ENCODE data around the gene FDXR.

FDXR gene

DNA sequence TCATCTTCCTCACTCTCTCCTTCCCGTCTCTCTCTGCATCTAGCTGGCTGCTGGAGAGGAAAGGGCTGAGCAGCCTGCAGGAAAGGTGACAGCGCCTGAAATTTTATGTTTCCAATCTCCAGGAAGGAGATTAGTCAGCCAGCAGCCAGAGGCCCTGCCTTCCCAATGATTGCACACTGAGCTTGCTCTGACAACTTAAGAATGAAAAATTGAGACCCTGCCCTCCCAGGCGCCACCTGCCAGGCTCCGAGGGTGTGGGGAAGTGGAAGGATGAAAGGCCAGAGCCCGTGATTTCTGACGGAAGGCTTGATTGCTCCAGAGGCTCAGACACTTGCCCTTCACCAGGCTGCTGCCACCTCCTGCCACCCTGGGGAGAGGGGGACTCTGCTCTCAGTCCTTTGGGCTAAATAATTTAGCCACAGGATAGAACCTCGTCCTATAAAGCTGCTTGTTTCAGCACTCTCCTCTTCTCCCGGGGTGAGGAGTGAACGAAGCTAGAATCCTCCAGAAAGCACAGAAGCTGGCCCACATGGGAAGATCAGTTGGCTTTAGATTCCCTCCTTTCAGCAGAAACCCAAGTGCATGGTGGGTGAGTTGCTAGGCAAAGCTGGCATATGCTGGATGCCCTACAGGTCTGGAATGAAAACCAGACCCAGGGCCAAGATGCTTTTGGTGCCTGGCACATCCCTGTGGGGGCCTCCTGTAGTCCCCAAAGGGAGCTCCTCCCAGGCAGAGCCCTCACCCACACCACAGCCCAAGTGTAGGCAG, 46.7 kb downstream of the FDXR start:
- H3K4me3 ChIP-seq = no peak overlapping the region
- no peak for TF ChIP-seq FOXP2 (optimal IDR thresholded peaks at IDR 0.05; ENCODE audit: control extremely low read depth, extremely low read length, insufficient read depth)
- no peak for TF ChIP-seq EZH2 (IDR thresholded peaks at IDR 0.05)
- TF ChIP-seq POLR2AphosphoS5 (IDR thresholded peaks at IDR 0.05; ENCODE audit: borderline replicate concordance, low read depth, low read length) = no peak
- no peaks in the 10 kb centered on the region for H3K9me3 ChIP-seq (ENCODE audit: low read depth, low read length)
- no peaks in the 10 kb centered on the region for H3K36me3 ChIP-seq (ENCODE audit: insufficient read depth, low read length)
- no peak for DNase-seq (ENCODE audit: low read depth, low spot score)
- no peak overlapping the region for H3K9ac ChIP-seq (ENCODE audit: insufficient read length)
- no peak overlapping the region for H3K27ac ChIP-seq

DNA sequence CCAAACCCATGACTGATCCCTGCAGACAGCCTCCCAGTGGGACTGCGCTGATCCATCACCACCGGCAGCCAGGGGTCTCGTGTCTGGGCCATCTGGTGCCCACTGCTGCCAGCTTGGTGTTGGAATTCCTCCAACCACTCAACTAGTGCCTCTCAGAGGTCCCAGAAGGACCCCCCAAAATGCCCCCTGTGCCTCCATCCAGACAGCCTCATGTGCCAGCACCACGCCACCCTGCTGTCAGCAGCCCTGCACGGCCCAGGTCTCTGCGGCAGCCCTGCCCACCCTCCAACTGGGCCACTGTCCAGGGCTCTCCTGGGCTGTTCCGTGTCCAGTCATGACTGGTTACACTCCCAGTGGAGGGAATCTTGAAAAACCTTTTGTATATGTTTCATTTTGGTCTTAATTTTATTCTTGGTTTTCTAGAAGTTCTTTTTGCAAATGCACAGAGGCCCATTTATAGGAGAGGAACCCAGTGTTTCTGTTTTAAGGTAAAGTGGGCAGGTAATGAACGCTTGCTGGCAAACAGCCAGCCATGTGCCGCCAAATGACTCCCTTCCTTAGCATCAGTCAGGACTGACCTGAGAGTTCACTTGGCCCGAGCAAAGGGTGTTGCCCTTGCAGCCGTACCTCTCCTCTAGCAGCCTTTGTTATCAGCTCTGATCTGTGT, 47.7 kb downstream of the FDXR start:
- DNase-seq (ENCODE audit: low read depth, low spot score) = no peak
- no peak for TF ChIP-seq EZH2 (IDR thresholded peaks at IDR 0.05)
- TF ChIP-seq FOXP2 (optimal IDR thresholded peaks at IDR 0.05; ENCODE audit: control extremely low read depth, extremely low read length, insufficient read depth) = no peak
- TF ChIP-seq POLR2AphosphoS5 (IDR thresholded peaks at IDR 0.05; ENCODE audit: borderline replicate concordance, low read depth, low read length) = no peak
- Histone ChIP-seq H3K9ac (ENCODE audit: insufficient read length) (no peak overlapping the region), H3K36me3 (ENCODE audit: insufficient read depth, low read length) (no peaks in the 10 kb centered on the region), H3K4me3 (no peak overlapping the region), H3K9me3 (ENCODE audit: low read depth, low read length) (no peaks in the 10 kb centered on the region), H3K27ac (no peak overlapping the region)

DNA sequence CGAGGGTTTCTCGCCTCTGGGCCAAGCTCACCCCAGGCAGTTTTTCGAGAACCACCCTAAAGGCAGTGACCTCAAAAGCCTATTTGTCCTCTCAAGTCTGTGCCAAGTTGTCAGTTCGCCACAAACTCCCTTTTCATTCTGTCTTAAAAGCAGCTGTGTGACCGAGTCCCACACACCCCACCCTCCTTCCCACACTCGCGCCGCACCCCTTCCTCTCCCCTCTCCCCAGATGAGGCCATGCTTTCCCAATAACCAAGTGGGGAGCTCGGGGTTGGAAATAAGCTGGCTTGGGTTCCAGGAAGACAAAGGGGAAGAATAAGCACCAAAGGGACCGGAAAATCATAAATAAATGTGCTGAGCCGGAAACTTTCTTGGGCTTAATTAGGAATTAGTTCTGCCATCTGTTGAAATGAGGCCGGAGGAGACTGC, 49.8 kb downstream of the FDXR start:
- Histone ChIP-seq H3K36me3 (ENCODE audit: insufficient read depth, low read length) (no peaks in the 10 kb centered on the region), H3K9me3 (ENCODE audit: low read depth, low read length) (no peaks in the 10 kb centered on the region)
- peak; percentile 22 for DNase-seq (ENCODE audit: low read depth, low spot score)

DNA sequence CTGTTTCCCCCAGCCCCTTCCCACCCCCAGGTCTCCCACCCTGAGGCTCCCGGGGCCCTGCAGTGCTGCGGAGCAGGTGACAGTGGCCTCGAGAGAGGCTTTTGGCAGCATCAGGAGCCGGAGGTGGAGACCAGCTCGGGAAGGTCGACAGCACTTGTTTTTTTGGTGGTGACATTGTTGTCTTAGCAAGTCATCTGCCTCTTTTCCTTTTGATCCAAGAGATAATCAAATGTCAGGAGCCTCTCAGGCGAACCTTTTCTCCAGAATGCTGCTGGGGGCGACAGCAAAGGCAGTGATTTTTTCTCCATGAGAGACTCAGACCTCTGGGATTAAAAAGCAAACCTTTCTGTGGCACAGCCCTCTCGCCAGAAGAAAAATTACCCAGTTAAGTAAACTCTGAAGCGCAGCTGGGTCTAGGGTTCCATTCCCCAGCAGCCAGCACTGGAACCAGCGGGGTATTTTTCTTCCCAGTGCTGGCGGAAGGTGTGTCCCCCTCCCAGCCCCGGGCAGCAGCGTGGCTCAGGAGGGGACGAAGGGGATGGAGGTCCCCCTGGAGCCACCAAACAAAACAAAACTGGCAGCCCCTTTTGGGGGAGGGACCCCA, 50.4 kb downstream of the FDXR start:
- Histone ChIP-seq H3K36me3 (ENCODE audit: insufficient read depth, low read length) (no peaks in the 10 kb centered on the region), H3K9ac (ENCODE audit: insufficient read length) (no peak overlapping the region), H3K9me3 (ENCODE audit: low read depth, low read length) (no peaks in the 10 kb centered on the region), H3K4me3 (peak overlapping the region; percentile 14), H3K27ac (0 out of 2 replicates have a peak overlapping the region, but pooled peaks have one; percentile 16)
- no peak for TF ChIP-seq FOXP2 (optimal IDR thresholded peaks at IDR 0.05; ENCODE audit: control extremely low read depth, extremely low read length, insufficient read depth)
- no peak for TF ChIP-seq POLR2AphosphoS5 (IDR thresholded peaks at IDR 0.05; ENCODE audit: borderline replicate concordance, low read depth, low read length)
- DNase-seq (ENCODE audit: low read depth, low spot score) = no peak

More for the DNA sequence above, 49.8 kb downstream of the FDXR start:
- Histone ChIP-seq H3K9ac (ENCODE audit: insufficient read length) (no peak overlapping the region), H3K27ac (0 out of 2 replicates have a peak overlapping the region, but pooled peaks have one; percentile 16), H3K4me3 (peak overlapping the region; percentile 14)
- TF ChIP-seq POLR2AphosphoS5 (IDR thresholded peaks at IDR 0.05; ENCODE audit: borderline replicate concordance, low read depth, low read length) (peak; percentile 25; the same call in 1 of the 2 replicates), EZH2 (IDR thresholded peaks at IDR 0.05) (no peak)

- Histone ChIP-seq H3K9me3 (ENCODE audit: low read depth, low read length) (no peaks in the 10 kb centered on the region), H3K27ac (no peak overlapping the region), H3K36me3 (ENCODE audit: insufficient read depth, low read length) (no peaks in the 10 kb centered on the region), H3K9ac (ENCODE audit: insufficient read length) (no peak overlapping the region), H3K4me3 (no peak overlapping the region)
- TF ChIP-seq FOXP2 (optimal IDR thresholded peaks at IDR 0.05; ENCODE audit: control extremely low read depth, extremely low read length, insufficient read depth) = no peak
- DNase-seq (ENCODE audit: low read depth, low spot score) = no peak
Measured at GRCh38 chr17:74821655-74822334, 51.0 kb downstream of the FDXR start.

DNA sequence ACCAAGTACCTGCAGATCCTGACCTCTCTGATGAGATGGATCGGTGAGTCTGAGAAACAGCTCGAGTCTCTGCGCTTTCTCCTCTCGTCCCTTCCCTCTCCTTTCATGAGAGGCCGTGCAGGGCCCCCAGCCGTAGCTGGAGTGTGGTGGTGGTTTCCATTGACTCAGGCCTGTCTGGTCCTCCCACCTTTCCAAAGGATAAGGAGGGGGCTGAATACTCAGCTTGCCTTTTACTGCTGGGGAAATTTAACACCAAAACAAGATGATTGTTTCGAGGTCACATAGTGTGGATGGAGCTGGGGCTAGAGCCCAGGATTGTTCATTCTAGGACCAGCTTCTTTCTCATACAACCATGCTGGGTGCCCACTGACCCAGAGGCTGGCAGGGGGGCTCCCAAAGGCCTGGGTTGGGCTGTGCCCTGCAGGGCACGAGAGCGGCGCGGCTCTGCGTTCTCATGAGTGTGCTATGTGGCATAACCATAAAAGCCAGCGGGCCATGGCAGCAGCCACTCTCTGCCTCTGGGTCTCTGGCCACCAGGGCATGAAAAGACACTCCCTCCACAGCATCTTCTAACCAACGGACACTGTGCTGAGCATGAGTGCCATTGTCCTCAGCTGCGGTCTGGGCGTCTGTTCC, 52.9 kb downstream of the FDXR start:
- H3K27ac ChIP-seq = no peak overlapping the region
- TF ChIP-seq EZH2 (IDR thresholded peaks at IDR 0.05) = no peak
- no peak for TF ChIP-seq FOXP2 (optimal IDR thresholded peaks at IDR 0.05; ENCODE audit: control extremely low read depth, extremely low read length, insufficient read depth)
- no peak overlapping the region for H3K4me3 ChIP-seq
- no peak overlapping the region for H3K9ac ChIP-seq (ENCODE audit: insufficient read length)
- H3K36me3 ChIP-seq (ENCODE audit: insufficient read depth, low read length) = no peaks in the 10 kb centered on the region
- DNase-seq (ENCODE audit: low read depth, low spot score) = no peak
- no peaks in the 10 kb centered on the region for H3K9me3 ChIP-seq (ENCODE audit: low read depth, low read length)

DNA sequence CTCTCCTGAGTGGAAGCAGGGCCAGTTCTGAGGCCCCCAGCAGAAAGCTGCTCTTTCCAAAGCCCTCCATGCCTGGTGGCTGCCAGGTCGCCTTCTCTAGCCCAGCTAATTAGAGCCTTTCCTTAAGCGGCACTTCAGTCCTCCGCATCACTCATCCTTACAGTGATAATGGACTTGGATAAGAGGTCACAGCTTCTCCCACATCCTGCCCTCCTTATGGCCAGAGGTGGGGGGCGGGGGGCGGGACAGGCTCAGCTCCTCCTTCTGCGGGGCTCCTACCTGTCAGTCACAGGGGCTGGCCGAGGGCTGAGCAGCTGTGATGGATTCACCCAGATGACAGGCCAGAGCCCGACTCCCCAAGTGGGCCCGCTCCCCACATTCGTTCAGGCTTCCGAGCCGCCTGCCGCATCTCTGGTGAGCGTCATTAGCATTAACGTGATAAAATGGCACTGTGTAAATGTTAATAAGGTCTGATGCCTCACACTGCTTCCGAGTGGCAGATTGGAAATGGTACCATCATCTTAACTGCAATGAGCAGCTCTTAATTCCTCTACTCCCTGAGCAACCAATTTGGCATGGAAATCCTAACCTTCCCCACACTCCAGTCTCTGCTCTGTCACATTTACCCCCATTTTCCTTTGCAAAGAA, 54.4 kb downstream of the FDXR start:
- Histone ChIP-seq H3K9me3 (ENCODE audit: low read depth, low read length) (no peaks in the 10 kb centered on the region), H3K36me3 (ENCODE audit: insufficient read depth, low read length) (no peaks in the 10 kb centered on the region), H3K4me3 (no peak overlapping the region), H3K9ac (ENCODE audit: insufficient read length) (no peak overlapping the region), H3K27ac (no peak overlapping the region)
- TF ChIP-seq EZH2 (IDR thresholded peaks at IDR 0.05) = no peak
- TF ChIP-seq FOXP2 (optimal IDR thresholded peaks at IDR 0.05; ENCODE audit: control extremely low read depth, extremely low read length, insufficient read depth) = no peak
- no peak for TF ChIP-seq POLR2AphosphoS5 (IDR thresholded peaks at IDR 0.05; ENCODE audit: borderline replicate concordance, low read depth, low read length)
- DNase-seq (ENCODE audit: low read depth, low spot score) = no peak
